Loucy (cell line): Measurements from ENCODE around the gene SENP3.
A peak's percentile ranks its signal among the peaks of the same experiment; 100 is the strongest.

ENCODE experiments used
- H2AFZ ChIP-seq: fragments of 200-600 bp; sonication (generic); 2 replicates; pipeline ENCODE4 v1.6.0; 2016; ENCODE audit warnings: antibody characterized with exemption, mild to moderate bottlenecking, low read length, moderate library complexity
- H3F3A ChIP-seq: fragments of 200-600 bp; 2 replicates; pipeline ENCODE4 v1.6.0; 2016; ENCODE audit warnings: antibody characterized with exemption, low read depth, mild to moderate bottlenecking
- H3K27me3 ChIP-seq: fragments of 200-600 bp; sonication (generic); 2 replicates; pipeline ENCODE4 v1.6.1; 2014; ENCODE audit warnings: low read length, mild to moderate bottlenecking; ENCODE audit not compliant: insufficient read depth, poor library complexity, severe bottlenecking
- H3K36me3 ChIP-seq: fragments of 200-600 bp; sonication (generic); 2 replicates; pipeline ENCODE4 v1.6.1; 2016; ENCODE audit warnings: low read length; ENCODE audit not compliant: insufficient read depth
- H3K4me1 ChIP-seq: fragments of 200-600 bp; sonication (generic); 2 replicates; pipeline ENCODE4 v1.5.1; 2014; ENCODE audit warnings: low read length, mild to moderate bottlenecking; ENCODE audit not compliant: insufficient read depth, poor library complexity, severe bottlenecking
- H3K4me2 ChIP-seq: fragments of 200-600 bp; sonication (generic); 2 replicates; pipeline ENCODE4 v1.6.0; 2014; ENCODE audit warnings: antibody characterized with exemption, low read length, low read depth, mild to moderate bottlenecking; ENCODE audit not compliant: poor library complexity, severe bottlenecking
- H3K4me3 ChIP-seq: fragments of 200-600 bp; sonication (generic); 2 replicates; pipeline ENCODE4 v1.5.1; 2014; ENCODE audit warnings: low read length, mild to moderate bottlenecking, mixed read lengths; ENCODE audit not compliant: poor library complexity, severe bottlenecking
- H3K79me2 ChIP-seq: fragments of 200-600 bp; sonication (generic); 2 replicates; pipeline ENCODE4 v1.6.1; 2014; ENCODE audit warnings: low read length; ENCODE audit not compliant: insufficient read depth
- H3K9ac ChIP-seq: fragments of 200-600 bp; sonication (generic); 2 replicates; pipeline ENCODE4 v1.6.0; 2014; ENCODE audit warnings: mild to moderate bottlenecking, low read depth, low read length, moderate library complexity; ENCODE audit not compliant: poor library complexity, severe bottlenecking
- H3K9me2 ChIP-seq: fragments of 200-600 bp; sonication (generic); replicated peaks from 2 replicates; pipeline ENCODE4 v1.6.1; 2016; ENCODE audit warnings: low read depth, low read length, mixed read lengths
- H3K9me3 ChIP-seq: fragments of 200-600 bp; sonication (generic); 2 replicates; pipeline ENCODE4 v1.6.1; 2014; ENCODE audit warnings: mild to moderate bottlenecking, antibody characterized with exemption, low read length, low read depth; ENCODE audit not compliant: insufficient read depth
- H4K20me1 ChIP-seq: fragments of 200-600 bp; sonication (generic); 2 replicates; pipeline ENCODE4 v1.6.0; 2014; ENCODE audit warnings: antibody characterized with exemption, low read length, mild to moderate bottlenecking; ENCODE audit not compliant: insufficient read depth, poor library complexity, severe bottlenecking
- EZH2phosphoT487 ChIP-seq: fragments of 200-600 bp; IDR thresholded peaks from 2 replicates; pipeline ENCODE4 v1.6.1; 2018; ENCODE audit warnings: antibody characterized with exemption, mild to moderate bottlenecking, moderate library complexity, borderline replicate concordance
- TF ChIP-seq, protein P1 (sequence below): fragments of 200-600 bp; sonication (generic); conservative IDR thresholded peaks from 2 replicates; pipeline ENCODE4 v1.5.1; 2014; ENCODE audit warnings: mild to moderate bottlenecking, antibody characterized with exemption, low read length

SENP3 gene

DNA sequence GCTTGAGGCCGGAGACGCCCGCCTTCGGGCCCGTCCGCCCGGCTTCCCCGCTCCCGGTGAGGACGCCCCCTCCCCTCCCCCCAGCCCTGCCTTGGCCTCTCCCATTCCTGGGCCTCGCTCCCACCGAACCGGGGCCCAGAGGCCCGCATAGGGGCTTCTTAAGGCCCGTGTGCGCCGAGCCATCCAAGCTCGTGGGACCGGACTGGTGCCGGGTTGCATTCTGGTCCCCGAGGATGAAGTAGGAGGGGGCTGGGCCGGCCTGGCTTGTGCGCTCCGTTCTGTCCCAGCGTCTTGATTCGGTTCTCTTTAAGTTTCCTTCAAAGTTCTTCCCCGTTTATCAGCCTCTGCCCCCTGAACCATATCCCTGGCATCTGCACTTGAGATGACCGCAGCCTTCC is 488 bp downstream of the SENP3 start:
- Histone ChIP-seq H3K4me2 (peak overlapping the region; percentile 97), H2AFZ (peak overlapping the region; percentile 89; the same call in 1 of the 2 replicates), H3K9ac (peak overlapping the region; percentile 89), H3K4me3 (peak overlapping the region; percentile 82), H3K4me1 (peaks cover 12% of the 10 kb centered on the region), H3K9me2 (no peaks in the 10 kb centered on the region), H3K27me3 (no peaks in the 10 kb centered on the region), H3K9me3 (no peaks in the 10 kb centered on the region), H3K36me3 (peaks cover 14% of the 10 kb centered on the region; the same call in 1 of the 2 replicates), H3K79me2 (peaks cover 47% of the 10 kb centered on the region), H4K20me1 (peaks cover 12% of the 10 kb centered on the region), H3F3A (0 out of 2 replicates have a peak, but pooled peaks cover 4% of the 10 kb centered on the region)
- TF ChIP-seq, protein P1, sequence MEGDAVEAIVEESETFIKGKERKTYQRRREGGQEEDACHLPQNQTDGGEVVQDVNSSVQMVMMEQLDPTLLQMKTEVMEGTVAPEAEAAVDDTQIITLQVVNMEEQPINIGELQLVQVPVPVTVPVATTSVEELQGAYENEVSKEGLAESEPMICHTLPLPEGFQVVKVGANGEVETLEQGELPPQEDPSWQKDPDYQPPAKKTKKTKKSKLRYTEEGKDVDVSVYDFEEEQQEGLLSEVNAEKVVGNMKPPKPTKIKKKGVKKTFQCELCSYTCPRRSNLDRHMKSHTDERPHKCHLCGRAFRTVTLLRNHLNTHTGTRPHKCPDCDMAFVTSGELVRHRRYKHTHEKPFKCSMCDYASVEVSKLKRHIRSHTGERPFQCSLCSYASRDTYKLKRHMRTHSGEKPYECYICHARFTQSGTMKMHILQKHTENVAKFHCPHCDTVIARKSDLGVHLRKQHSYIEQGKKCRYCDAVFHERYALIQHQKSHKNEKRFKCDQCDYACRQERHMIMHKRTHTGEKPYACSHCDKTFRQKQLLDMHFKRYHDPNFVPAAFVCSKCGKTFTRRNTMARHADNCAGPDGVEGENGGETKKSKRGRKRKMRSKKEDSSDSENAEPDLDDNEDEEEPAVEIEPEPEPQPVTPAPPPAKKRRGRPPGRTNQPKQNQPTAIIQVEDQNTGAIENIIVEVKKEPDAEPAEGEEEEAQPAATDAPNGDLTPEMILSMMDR = no peak
- no peak for TF ChIP-seq EZH2phosphoT487

DNA sequence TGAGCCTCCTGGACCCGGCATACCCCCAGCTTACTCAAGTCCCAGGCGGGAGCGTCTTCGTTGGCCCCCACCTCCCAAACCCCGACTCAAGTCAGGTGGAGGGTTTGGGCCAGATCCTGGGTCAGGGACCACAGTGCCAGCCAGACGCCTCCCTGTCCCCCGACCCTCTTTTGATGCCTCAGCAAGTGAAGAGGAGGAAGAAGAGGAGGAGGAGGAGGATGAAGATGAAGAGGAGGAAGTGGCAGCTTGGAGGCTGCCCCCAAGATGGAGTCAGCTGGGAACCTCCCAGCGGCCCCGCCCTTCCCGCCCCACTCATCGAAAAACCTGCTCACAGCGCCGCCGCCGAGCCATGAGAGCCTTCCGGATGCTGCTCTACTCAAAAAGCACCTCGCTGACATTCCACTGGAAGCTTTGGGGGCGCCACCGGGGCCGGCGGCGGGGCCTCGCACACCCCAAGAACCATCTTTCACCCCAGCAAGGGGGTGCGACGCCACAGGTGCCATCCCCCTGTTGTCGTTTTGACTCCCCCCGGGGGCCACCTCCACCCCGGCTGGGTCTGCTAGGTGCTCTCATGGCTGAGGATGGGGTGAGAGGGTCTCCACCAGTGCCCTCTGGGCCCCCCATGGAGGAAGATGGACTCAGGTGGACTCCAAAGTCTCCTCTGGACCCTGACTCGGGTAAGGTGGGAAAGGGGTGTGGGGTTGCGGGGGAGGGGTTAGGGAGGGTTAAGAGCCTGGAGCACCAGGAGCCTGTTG is 1.6 kb downstream of the SENP3 start:
- H3K9ac ChIP-seq = peak overlapping the region; percentile 89
- H2AFZ ChIP-seq = no peak overlapping the region
- TF ChIP-seq EZH2phosphoT487 = no peak
- TF ChIP-seq, protein P1 = no peak
- H3K9me3 ChIP-seq = no peaks in the 10 kb centered on the region
- 0 out of 2 replicates have a peak, but pooled peaks cover 4% of the 10 kb centered on the region for H3F3A ChIP-seq
- H3K4me1 ChIP-seq = peaks cover 12% of the 10 kb centered on the region
- peak overlapping the region; percentile 97 for H3K4me2 ChIP-seq
- no peaks in the 10 kb centered on the region for H3K9me2 ChIP-seq
- peaks cover 12% of the 10 kb centered on the region for H4K20me1 ChIP-seq
- H3K4me3 ChIP-seq = peak overlapping the region; percentile 82
- H3K36me3 ChIP-seq = peaks cover 14% of the 10 kb centered on the region; the same call in 1 of the 2 replicates
- H3K27me3 ChIP-seq = no peaks in the 10 kb centered on the region
- peaks cover 51% of the 10 kb centered on the region for H3K79me2 ChIP-seq

DNA sequence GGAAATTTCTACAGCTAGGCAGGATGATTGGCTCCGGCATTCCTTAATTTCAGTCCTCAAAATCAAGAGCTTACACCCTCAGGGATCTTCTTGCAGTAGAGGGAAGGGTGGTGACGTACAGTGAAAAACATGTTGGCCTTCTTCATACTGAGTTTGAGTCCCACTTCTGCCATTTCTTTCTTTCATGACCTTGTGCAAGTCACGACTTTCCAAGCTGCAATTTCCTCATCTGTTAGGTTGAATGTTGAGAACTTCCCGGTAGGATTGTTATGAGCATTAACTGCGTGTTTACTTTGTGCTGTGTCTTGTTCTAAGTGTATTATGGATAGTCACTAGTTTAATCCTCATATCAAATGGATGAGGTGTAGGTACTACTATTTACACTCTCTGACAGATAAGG is 7.9 kb downstream of the SENP3 start:
- no peak overlapping the region for H2AFZ ChIP-seq
- no peaks in the 10 kb centered on the region for H3F3A ChIP-seq
- peaks cover 38% of the 10 kb centered on the region for H3K36me3 ChIP-seq
- H3K4me3 ChIP-seq = no peak overlapping the region
- no peak for TF ChIP-seq EZH2phosphoT487
- TF ChIP-seq, protein P1 = no peak
- H3K79me2 ChIP-seq = peaks cover 63% of the 10 kb centered on the region
- no peaks in the 10 kb centered on the region for H3K9me3 ChIP-seq
- peaks cover 11% of the 10 kb centered on the region for H3K4me1 ChIP-seq
- no peaks in the 10 kb centered on the region for H3K9me2 ChIP-seq
- H4K20me1 ChIP-seq = peaks cover 19% of the 10 kb centered on the region
- H3K27me3 ChIP-seq = peaks cover 7% of the 10 kb centered on the region
- H3K4me2 ChIP-seq = no peak overlapping the region
- no peak overlapping the region for H3K9ac ChIP-seq
